Suprapubic skin (tissue), 4 donors: ENCODE measurements around the gene PARD6G. TPM values are rescaled to one million over a fixed set of nuclear protein-coding genes. Genes with fewer than 3 reads are reported as not detected.

Experiments used
- DNase-seq, 2 donors: peaks; one replicate each; pipeline ENCODE4 v3.0.0-alpha.2; 2019; ENCODE audit warnings: low spot score in 2 of 2
- H3K27ac ChIP-seq: fragments of 200-600 bp; sonication (generic); one replicate; pipeline ENCODE4 v1.5.1; 2019
- H3K27me3 ChIP-seq: fragments of 200-600 bp; sonication (generic); one replicate; pipeline ENCODE4 v1.5.1; 2019
- H3K36me3 ChIP-seq: fragments of 200-600 bp; sonication (generic); one replicate; pipeline ENCODE4 v1.5.1; 2019
- H3K4me1 ChIP-seq: fragments of 200-600 bp; sonication (generic); one replicate; pipeline ENCODE4 v1.5.1; 2019
- H3K4me3 ChIP-seq: fragments of 200-600 bp; sonication (generic); one replicate; pipeline ENCODE4 v1.5.1; 2019; ENCODE audit warnings: mild to moderate bottlenecking
- H3K9me3 ChIP-seq: fragments of 200-600 bp; sonication (generic); one replicate; pipeline ENCODE4 v1.5.1; 2019
- CTCF ChIP-seq, 2 donors: fragments of 200-600 bp in 1 of 2; fragments of 450-650 bp in 1 of 2; sonication (generic) in 1 of 2; IDR thresholded peaks; one replicate each; pipeline ENCODE4 v1.5.1; 2016 to 2019; ENCODE audit warnings: antibody characterized with exemption in 2 of 2, mild to moderate bottlenecking in 1 of 2, moderate library complexity in 1 of 2
- EP300 ChIP-seq: sonication (generic); formaldehyde crosslinking; IDR thresholded peaks from one replicate; pipeline ENCODE4 v1.6.1; 2017; ENCODE audit warnings: antibody characterized with exemption
- POLR2A ChIP-seq, 2 donors: fragments of 450-650 bp; IDR thresholded peaks; one replicate each; pipeline ENCODE4 v1.6.1; 2017; ENCODE audit warnings: antibody characterized with exemption in 2 of 2, mild to moderate bottlenecking in 2 of 2, moderate library complexity in 2 of 2
- POLR2AphosphoS5 ChIP-seq, 3 donors: sonication (generic); formaldehyde crosslinking; IDR thresholded peaks; one replicate each; pipeline ENCODE4 v1.6.1; 2017; ENCODE audit warnings: antibody characterized with exemption in 3 of 3
- WGBS: methylation state at CpG from one replicate; pipeline ENCODE4 v1.1.5; 2018; 5-methylcytosine and 5-hydroxymethylcytosine counted together
- total RNA-seq, 4 donors: library from RNA; depleted of rRNA; stranded (reverse); fragments of >200 nt; gene quantifications; one replicate each; pipeline ENCODE4 v1.1.0, GENCODE V29; 2016

Gene PARD6G
- total RNA-seq, 4 donors from 2014 or later, result 47.5 to 97.6 (median 82.2) TPM

GRCh38 chr18:80188643-80189530, 58.4 kb downstream of the PARD6G start:
- peak in 1 of 2 donors; percentile 57 for DNase-seq
- peaks cover 11% of the 10 kb centered on the region for H3K4me1 ChIP-seq
- H3K9me3 ChIP-seq, result no peaks in the 10 kb centered on the region
- H3K36me3 ChIP-seq, result no peaks in the 10 kb centered on the region
- H3K4me3 ChIP-seq, result no peak overlapping the region
- H3K27ac ChIP-seq, result no peak overlapping the region
- WGBS, result 93% methylated on average over 18 of the region's 20 CpGs
- TF ChIP-seq POLR2A (IDR thresholded peaks at IDR 0.05) (no peak), CTCF (IDR thresholded peaks at IDR 0.05) (no peak), EP300 (no peak), POLR2AphosphoS5 (IDR thresholded peaks at IDR 0.05) (no peak)
- H3K27me3 ChIP-seq, result no peaks in the 10 kb centered on the region

GRCh38 chr18:80187956-80188642, 59.2 kb downstream of the PARD6G start:
- WGBS, result 92% methylated on average over 17 of the region's 19 CpGs
- Histone ChIP-seq H3K4me1 (peaks cover 11% of the 10 kb centered on the region), H3K9me3 (no peaks in the 10 kb centered on the region), H3K27ac (peak overlapping the region; percentile 22), H3K27me3 (no peaks in the 10 kb centered on the region), H3K36me3 (no peaks in the 10 kb centered on the region), H3K4me3 (no peak overlapping the region)
- TF ChIP-seq EP300, result no peak
- TF ChIP-seq POLR2A (IDR thresholded peaks at IDR 0.05), result no peak
- TF ChIP-seq CTCF (IDR thresholded peaks at IDR 0.05), result no peak
- TF ChIP-seq POLR2AphosphoS5 (IDR thresholded peaks at IDR 0.05), result no peak
- DNase-seq, result peak in 1 of 2 donors; percentile 54

- peaks cover 35% of the 10 kb centered on the region for H3K4me1 ChIP-seq
Observed at GRCh38 chr18:80185545-80185944, 61.8 kb downstream of the PARD6G start.

GRCh38 chr18:80184243-80184772, 63.0 kb downstream of the PARD6G start:
- H3K27me3 ChIP-seq, result no peaks in the 10 kb centered on the region
- no peak overlapping the region for H3K4me3 ChIP-seq
- peak in 1 of 2 donors; percentile 37 for DNase-seq
- no peaks in the 10 kb centered on the region for H3K9me3 ChIP-seq
- 90% methylated on average over 25 of the region's 26 CpGs for WGBS
- H3K4me1 ChIP-seq, result peaks cover 48% of the 10 kb centered on the region
- TF ChIP-seq POLR2A (IDR thresholded peaks at IDR 0.05) (no peak), CTCF (IDR thresholded peaks at IDR 0.05) (no peak), EP300 (no peak), POLR2AphosphoS5 (IDR thresholded peaks at IDR 0.05) (no peak)
- H3K27ac ChIP-seq, result no peak overlapping the region
- H3K36me3 ChIP-seq, result no peaks in the 10 kb centered on the region

More at GRCh38 chr18:80185545-80185944, 61.8 kb downstream of the PARD6G start:
- H3K27me3 ChIP-seq, result no peaks in the 10 kb centered on the region
- H3K36me3 ChIP-seq, result no peaks in the 10 kb centered on the region
- H3K4me3 ChIP-seq, result no peak overlapping the region
- WGBS, result 92% methylated on average over 12 of the region's 12 CpGs
- no peaks in the 10 kb centered on the region for H3K9me3 ChIP-seq
- no peak for TF ChIP-seq EP300
- TF ChIP-seq POLR2AphosphoS5 (IDR thresholded peaks at IDR 0.05), result no peak
- no peak for TF ChIP-seq CTCF (IDR thresholded peaks at IDR 0.05)
- no peak for TF ChIP-seq POLR2A (IDR thresholded peaks at IDR 0.05)
- DNase-seq, result peak in 1 of 2 donors; percentile 22
- no peak overlapping the region for H3K27ac ChIP-seq
